Heart right ventricle (tissue), 16 donors: ENCODE data around the gene UBE2D2. TPM values are rescaled to one million over a fixed set of nuclear protein-coding genes. Genes with fewer than 3 reads are reported as not detected.

ENCODE experiments used
- ATAC-seq, 8 donors: fragments of 200-7000 bp; cut with Tn5 transposase; one replicate each; pipeline ENCODE4 v1.9.1; 2020; ENCODE audit warnings: mild to moderate bottlenecking in 8 of 8, moderate library complexity in 8 of 8, moderate number of reproducible peaks in 1 of 8
- DNase-seq, 2 donors: peaks; one replicate each; pipeline ENCODE4 v3.0.0-alpha.2; 2020
- H3K27ac ChIP-seq, 10 donors: fragments of 200-600 bp; sonication (generic) in 2 of 10; one replicate each; pipeline versions ENCODE4 v1.5.0 to v1.8.0; 2020 to 2022; ENCODE audit warnings: mild to moderate bottlenecking in 3 of 10
- H3K27me3 ChIP-seq, 7 donors: fragments of 200-600 bp; one replicate each; pipeline ENCODE4 v1.8.0; 2021 to 2022; ENCODE audit warnings: mild to moderate bottlenecking in 2 of 7
- H3K36me3 ChIP-seq, 9 donors: fragments of 200-600 bp; sonication (generic) in 1 of 9; one replicate each; pipeline versions ENCODE4 v1.5.0 to v1.8.0; 2020 to 2022; ENCODE audit warnings: mild to moderate bottlenecking in 2 of 9
- H3K4me1 ChIP-seq, 9 donors: fragments of 200-600 bp; sonication (generic) in 1 of 9; one replicate each; pipeline versions ENCODE4 v1.5.0 to v1.8.0; 2020 to 2022; ENCODE audit warnings: mild to moderate bottlenecking in 4 of 9
- H3K4me3 ChIP-seq, 10 donors: fragments of 200-600 bp; sonication (generic) in 2 of 10; one replicate each; pipeline versions ENCODE4 v1.5.0 to v1.8.0; 2020 to 2022; ENCODE audit warnings: mild to moderate bottlenecking in 7 of 10, moderate library complexity in 2 of 10
- H3K9me3 ChIP-seq, 11 donors: fragments of 200-600 bp in 10 of 11; sonication (generic) in 2 of 11; one replicate each; pipeline versions ENCODE4 v1.5.0 to v1.8.0; 2013 to 2022; ENCODE audit warnings: mild to moderate bottlenecking in 2 of 11, control low read depth in 1 of 11, moderate library complexity in 1 of 11
- WGBS, 2 donors: extraction: QIAGEN DNeasy Blood & Tissue Kit; methylation state at CpG; one replicate each; pipeline ENCODE4 v1.1.7; 2013; ENCODE audit warnings: inconsistent platforms in 1 of 2; 5-methylcytosine and 5-hydroxymethylcytosine counted together
- intact Hi-C, 10 donors: fragments of 100-400 bp; cut with DNase I; formaldehyde crosslinking; loops; one replicate each; pipeline versions ENCODE4 v1.11.1 to v1.14.2; 2022
- polyA plus RNA-seq, 2 donors: library from polyadenylated mRNA; stranded (reverse); fragments of 200-250 nt; gene quantifications; one replicate each; pipeline ENCODE4 v1.2.3, GENCODE V29; 2013
- total RNA-seq, 10 donors: library from RNA; stranded (reverse); fragmentation: NEBNext Ultra II Directional in 3 of 10; extraction: Animal tissue kit (Norgen Biotek cat#: 25700) in 3 of 10; gene quantifications; one replicate each; pipeline versions ENCODE4 v1.2.1 to v1.2.4, GENCODE V29; 2021 to 2023
- TF ChIP-seq, protein P1 (sequence below), 9 donors: fragments of 200-600 bp; sonication (generic) in 2 of 9; IDR thresholded peaks; one replicate each; pipeline versions ENCODE4 v1.5.0 to v1.8.0; 2021 to 2022; ENCODE audit warnings: antibody characterized with exemption in 9 of 9, mild to moderate bottlenecking in 5 of 9, moderate library complexity in 1 of 9
- donor health status: Arrhythmogenic right ventricular cardiomyopathy.
- donor health status: ischemic (EF 13 %, LVEDD 7.1; RV severe dilation, severe dysfunction).
- donor health status: healthy with polysubstance abuse.
- donor health status: DM: no; HTN: yes; CAD: no.
- donor health status: DM: no; HTN: no; CAD: no.
- donor health status: ischemic (EF 25% LVEDD 6.9; RV normal size, moderate dysfunction).
- donor health status: ischemic (EF 25% LVEDD 5.7; RV mildly dilated, moderate dysfunction).
- donor health status: healthy.
- donor health status: DM: yes; HTN: yes; CAD: no.
- donor health status: Ischemic cardiomyopathy.
- donor health status: ischemic (EF 35%, LVEDD 5.7; RV mildly dilated, moderate dysfunction).
- donor health status: nonischemic (EF 11% LVEDD 7.7; RV severe dilation, severe dysfunction).
- donor health status: DM: yes; HTN: yes; CAD: no.
- donor health status: PGD.
- donor health status: ischemic (EF 29% LVEDD 5.4; RV normal size, mild dysfunction).
- donor health status: nonischemic (EF 23%, LVEDD 6.1; RV moderate dilation, normal function).

UBE2D2 gene
- total and polyA plus RNA-seq, 12 donors = 59.3 to 162 (median 139) TPM

GRCh38 chr5:139676406-139676805, 115.3 kb downstream of the UBE2D2 start:
- no peak for ATAC-seq
- H3K36me3 ChIP-seq = peaks cover 0 to 19% (median 8%) of the 10 kb centered on the region in 9 donors

DNA sequence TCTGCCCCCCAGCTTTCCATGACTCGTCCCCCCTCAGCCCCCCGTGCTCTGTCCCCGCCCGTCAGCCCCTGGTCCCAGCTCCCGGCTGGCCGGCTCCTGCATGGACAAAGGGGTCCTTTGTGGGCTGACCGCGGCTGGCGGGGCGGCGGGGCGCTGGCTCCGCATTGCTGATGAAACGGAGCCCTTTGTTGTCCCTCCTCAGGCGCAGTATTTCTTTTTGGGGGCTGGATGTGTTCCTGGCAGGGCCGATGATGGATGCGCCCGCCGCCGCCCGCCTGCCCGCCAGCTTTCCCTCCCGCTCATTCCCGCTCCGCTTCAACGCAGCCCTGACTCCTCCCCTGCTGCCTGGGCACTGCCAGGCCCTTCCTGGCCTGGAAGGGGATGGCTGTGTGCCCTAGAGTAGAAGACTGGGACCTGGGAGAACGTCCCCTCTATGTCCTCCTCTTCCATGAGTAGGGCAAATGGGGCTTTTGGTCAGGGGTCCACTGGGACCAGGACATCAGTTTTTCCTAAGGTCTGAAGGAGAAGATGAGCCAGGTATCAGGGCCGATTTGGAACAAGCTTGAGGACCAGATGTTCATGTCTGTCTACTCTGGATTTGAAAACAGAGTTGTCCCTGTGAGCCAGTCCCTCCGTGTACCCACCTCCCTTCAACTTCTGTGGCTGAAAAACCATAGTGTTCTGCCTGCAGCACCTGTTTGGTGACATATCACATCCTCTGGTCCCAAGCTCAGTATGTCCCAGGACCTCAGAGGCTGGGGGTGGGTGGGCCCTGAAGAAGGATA, 116.0 kb downstream of the UBE2D2 start:
- peaks cover 43 to 82% (median 66%) of the 10 kb centered on the region in 9 donors for H3K4me1 ChIP-seq
- no peak overlapping the region for H3K4me3 ChIP-seq

More at GRCh38 chr5:139676406-139676805, 115.3 kb downstream of the UBE2D2 start:
- Histone ChIP-seq H3K4me1 (peaks cover 50 to 90% (median 73%) of the 10 kb centered on the region in 9 donors), H3K27me3 (no peaks in the 10 kb centered on the region), H3K27ac (peak overlapping the region in 4 of 10 donors; percentile 27 to 81 (median 78)), H3K4me3 (no peak overlapping the region), H3K9me3 (no peaks in the 10 kb centered on the region)
- DNase-seq = no peak
- intact Hi-C loops = no loop called here
- WGBS, 2 donors = 77 to 78% methylated on average over 3 of the region's 3 CpGs
- TF ChIP-seq, protein P1, sequence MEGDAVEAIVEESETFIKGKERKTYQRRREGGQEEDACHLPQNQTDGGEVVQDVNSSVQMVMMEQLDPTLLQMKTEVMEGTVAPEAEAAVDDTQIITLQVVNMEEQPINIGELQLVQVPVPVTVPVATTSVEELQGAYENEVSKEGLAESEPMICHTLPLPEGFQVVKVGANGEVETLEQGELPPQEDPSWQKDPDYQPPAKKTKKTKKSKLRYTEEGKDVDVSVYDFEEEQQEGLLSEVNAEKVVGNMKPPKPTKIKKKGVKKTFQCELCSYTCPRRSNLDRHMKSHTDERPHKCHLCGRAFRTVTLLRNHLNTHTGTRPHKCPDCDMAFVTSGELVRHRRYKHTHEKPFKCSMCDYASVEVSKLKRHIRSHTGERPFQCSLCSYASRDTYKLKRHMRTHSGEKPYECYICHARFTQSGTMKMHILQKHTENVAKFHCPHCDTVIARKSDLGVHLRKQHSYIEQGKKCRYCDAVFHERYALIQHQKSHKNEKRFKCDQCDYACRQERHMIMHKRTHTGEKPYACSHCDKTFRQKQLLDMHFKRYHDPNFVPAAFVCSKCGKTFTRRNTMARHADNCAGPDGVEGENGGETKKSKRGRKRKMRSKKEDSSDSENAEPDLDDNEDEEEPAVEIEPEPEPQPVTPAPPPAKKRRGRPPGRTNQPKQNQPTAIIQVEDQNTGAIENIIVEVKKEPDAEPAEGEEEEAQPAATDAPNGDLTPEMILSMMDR (IDR thresholded peaks at IDR 0.05) = no peak

More for the DNA sequence above, 116.0 kb downstream of the UBE2D2 start:
- DNase-seq = no peak
- H3K36me3 ChIP-seq = peaks cover 0 to 26% (median 10%) of the 10 kb centered on the region in 9 donors
- 60 to 66% methylated on average over 29 of the region's 29 CpGs for WGBS, 2 donors
- TF ChIP-seq, protein P1 (IDR thresholded peaks at IDR 0.05) = no peak
- no peaks in the 10 kb centered on the region for H3K9me3 ChIP-seq
- peak overlapping the region in 9 of 10 donors; percentile 53 to 84 (median 76) for H3K27ac ChIP-seq
- intact Hi-C loops = no loop called here
- ATAC-seq = peak in 6 of 8 donors; percentile 26 to 61 (median 48)
- H3K27me3 ChIP-seq = no peaks in the 10 kb centered on the region

Other genes starting within 250 kb of the UBE2D2 start
- 100 to 1,000 TPM; 126 to 173 (median 139) TPM for gene PAIP2, start 219.5 kb upstream of the UBE2D2 start, total RNA-seq
- 100 to 1,000 TPM in 1 of 2 donors, 10 to 100 TPM in 1; 43.8 to 103 TPM for gene PAIP2, start 219.5 kb upstream of the UBE2D2 start, polyA plus RNA-seq
- gene SLC23A1, start 178.0 kb upstream of the UBE2D2 start, total RNA-seq = under 1 TPM in 1 of 10 donors, not detected in 9; 0.19 TPM
- not detected for gene SLC23A1, start 178.0 kb upstream of the UBE2D2 start, polyA plus RNA-seq
- 1 to 10 TPM in 3 of 10 donors, under 1 TPM in 7; 0.28 to 6.6 (median 0.65) TPM for gene MZB1, start 171.4 kb upstream of the UBE2D2 start, total RNA-seq
- 1 to 10 TPM in 1 of 2 donors, under 1 TPM in 1; 0.67 to 1.5 TPM for gene MZB1, start 171.4 kb upstream of the UBE2D2 start, polyA plus RNA-seq
- gene PROB1, start 166.2 kb upstream of the UBE2D2 start, total RNA-seq = 10 to 100 TPM; 26.3 to 64.8 (median 37.3) TPM
- 10 to 100 TPM; 12.2 to 28.5 TPM for gene PROB1, start 166.2 kb upstream of the UBE2D2 start, polyA plus RNA-seq
- 10 to 100 TPM; 11.8 to 24.8 (median 16.5) TPM for gene SPATA24, start 157.2 kb upstream of the UBE2D2 start, total RNA-seq
- gene SPATA24, start 157.2 kb upstream of the UBE2D2 start, polyA plus RNA-seq = 10 to 100 TPM; 14.8 to 37.5 TPM
- 10 to 100 TPM in 9 of 10 donors, 1 to 10 TPM in 1; 9.5 to 21.1 (median 14.1) TPM for gene DNAJC18, start 121.8 kb upstream of the UBE2D2 start, total RNA-seq
- 10 to 100 TPM in 1 of 2 donors, 1 to 10 TPM in 1; 3.4 to 12.7 TPM for gene DNAJC18, start 121.8 kb upstream of the UBE2D2 start, polyA plus RNA-seq
- 10 to 100 TPM; 11.0 to 43.2 (median 17.9) TPM for gene ECSCR, start 98.6 kb upstream of the UBE2D2 start, total RNA-seq
- 10 to 100 TPM; 24.4 to 64.2 TPM for gene ECSCR, start 98.6 kb upstream of the UBE2D2 start, polyA plus RNA-seq
- not detected for gene SMIM33, start 90.3 kb upstream of the UBE2D2 start, total RNA-seq
- not detected for gene SMIM33, start 90.3 kb upstream of the UBE2D2 start, polyA plus RNA-seq
- gene STING1, start 78.6 kb upstream of the UBE2D2 start, total RNA-seq = 100 to 1,000 TPM in 1 of 10 donors, 10 to 100 TPM in 9; 27.2 to 116 (median 55.7) TPM
- 10 to 100 TPM; 19.7 to 39.6 TPM for gene STING1, start 78.6 kb upstream of the UBE2D2 start, polyA plus RNA-seq
- gene CXXC5, start 87.0 kb downstream of the UBE2D2 start, total RNA-seq = 10 to 100 TPM; 30.7 to 51.6 (median 37.9) TPM
- 10 to 100 TPM; 28.7 to 31.4 TPM for gene CXXC5, start 87.0 kb downstream of the UBE2D2 start, polyA plus RNA-seq
- gene PSD2, start 234.5 kb downstream of the UBE2D2 start, total RNA-seq = under 1 TPM in 2 of 10 donors, not detected in 8; 0.08 to 0.09 TPM
- gene PSD2, start 234.5 kb downstream of the UBE2D2 start, polyA plus RNA-seq = under 1 TPM in 1 of 2 donors, not detected in 1; 0.03 TPM